H1 (cell line): ENCODE data around the gene PACSIN2. TPM values are rescaled to one million over a fixed set of nuclear protein-coding genes. Genes with fewer than 3 reads are reported as not detected.

Experiments
- ASH2L ChIP-seq: fragments of 200-600, 300-600 bp; sonication (generic); IDR thresholded peaks from one replicate; pipeline ENCODE4 v1.7.1; 2017; ENCODE audit warnings: low read length
- BCL11A ChIP-seq, 2 experiments: IDR thresholded peaks; one replicate each; pipeline ENCODE4 v1.6.1; 2011; ENCODE audit warnings: low read depth in 2 of 2, low read length in 2 of 2, mild to moderate bottlenecking in 2 of 2
- CHD2 ChIP-seq: IDR thresholded peaks from 2 replicates; pipeline ENCODE4 v1.6.1; 2012; ENCODE audit warnings: low read length, improper control_type of control experiment
- HDAC6 ChIP-seq: IDR thresholded peaks from one replicate; pipeline ENCODE4 v1.7.1; 2012; ENCODE audit warnings: low read depth, mild to moderate bottlenecking, inconsistent platforms, low read length, moderate library complexity
- PHF8 ChIP-seq: fragments of 200-600 bp; sonication (generic); conservative IDR thresholded peaks from 2 replicates; pipeline ENCODE4 v1.7.1; 2012; ENCODE audit warnings: low read depth, mild to moderate bottlenecking, inconsistent platforms, low read length, moderate library complexity
- RAD21 ChIP-seq, 2 experiments: IDR thresholded peaks in 1 of 2; conservative IDR thresholded peaks in 1 of 2; 2 replicates each; pipeline ENCODE4 v1.6.1; 2011; ENCODE audit warnings: low read depth in 2 of 2, low read length in 2 of 2, improper control_type of control experiment in 1 of 2, inconsistent platforms in 1 of 2, mild to moderate bottlenecking in 1 of 2, moderate library complexity in 1 of 2
- RBBP5 ChIP-seq: IDR thresholded peaks from 2 replicates; pipeline ENCODE4 v1.7.1; 2012; ENCODE audit warnings: low read depth, mild to moderate bottlenecking, inconsistent platforms, low read length, moderate library complexity, borderline replicate concordance
- RXRA ChIP-seq: IDR thresholded peaks from 2 replicates; pipeline ENCODE4 v1.6.1; 2011; ENCODE audit warnings: low read depth, mild to moderate bottlenecking, low read length, moderate library complexity; ENCODE audit not compliant: insufficient read depth
- SIN3A ChIP-seq, 2 experiments: IDR thresholded peaks in 1 of 2; conservative IDR thresholded peaks in 1 of 2; 2 replicates each; pipeline ENCODE4 v1.6.1; 2011 to 2012; ENCODE audit warnings: low read length in 2 of 2, improper control_type of control experiment in 1 of 2, low read depth in 1 of 2, mild to moderate bottlenecking in 1 of 2
- SIX5 ChIP-seq: IDR thresholded peaks from 2 replicates; pipeline ENCODE4 v1.6.1; 2011; ENCODE audit warnings: mild to moderate bottlenecking, low read depth, low read length
- polyA plus RNA-seq, 7 experiments: library from polyadenylated mRNA; depleted of rRNA in 3 of 7; stranded (reverse) in 5 of 7; unstranded in 2 of 7; fragments of >200 nt in 5 of 7; fragments of 200-250 nt in 2 of 7; gene quantifications; 1 replicate in 5 of 7; 2 replicates in 1 of 7; 4 replicates in 1 of 7; pipeline versions ENCODE4 v1.2.1 to v1.2.3, GENCODE V29; 2011 to 2013; ENCODE audit warnings: missing spikeins in 2 of 7, mixed read lengths in 2 of 7
- total RNA-seq: library from RNA; stranded (reverse); fragmentation: NEBNext Ultra II Directional; extraction: Animal tissue kit (Norgen Biotek cat#: 25700); gene quantifications from 2 replicates; pipeline ENCODE4 v1.2.1, GENCODE V29; 2021
- TF ChIP-seq, protein P1 (sequence below): IDR thresholded peaks from 2 replicates; pipeline ENCODE4 v1.6.1; 2012; ENCODE audit warnings: inconsistent platforms

The PACSIN2 gene
- total and polyA plus RNA-seq, 2 of the 8 experiments (the other 6 are each of a cell fraction or from before 2014, with no cell fraction given): 44.8 to 64.2 TPM

DNA sequence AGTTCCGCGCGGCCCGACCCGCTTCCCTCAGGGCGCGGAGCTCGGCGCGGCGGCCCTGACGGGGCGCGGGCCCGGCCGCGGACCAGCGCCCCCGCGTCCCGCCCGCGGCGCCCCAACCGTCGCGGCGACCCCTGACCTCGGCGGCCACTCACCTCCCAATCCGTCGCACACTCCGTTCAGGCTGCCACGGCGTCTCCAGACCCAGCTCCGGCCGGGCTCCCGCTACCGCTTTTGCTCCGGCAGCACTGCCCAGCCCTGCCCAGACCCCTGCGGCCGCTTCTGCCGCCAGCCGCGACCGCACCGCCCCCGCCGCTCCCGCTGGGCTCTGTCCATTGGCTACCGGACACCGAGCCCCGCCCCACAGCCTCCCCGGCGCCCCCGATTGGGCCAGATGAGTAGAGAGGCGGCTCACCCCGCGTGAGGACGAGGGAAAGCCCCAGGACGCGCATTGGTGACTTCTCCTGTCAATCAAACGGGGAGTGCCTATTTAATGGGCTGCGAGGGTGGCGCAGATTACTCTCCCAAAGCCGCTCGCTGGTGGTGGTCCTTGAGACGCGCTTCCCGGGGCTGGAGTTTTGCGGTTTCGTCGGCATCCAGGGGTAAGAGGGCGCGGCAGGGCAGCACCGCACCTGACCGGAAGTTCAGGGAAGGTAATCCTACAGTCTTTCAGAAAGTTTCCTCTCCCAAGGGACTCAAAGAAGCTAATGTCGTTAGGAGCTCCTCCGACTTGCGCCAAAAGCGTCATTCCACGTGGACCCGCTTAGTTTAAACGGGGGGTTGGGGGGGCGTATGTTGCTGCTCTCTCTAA is at the start of gene PACSIN2 (continued):
- TF ChIP-seq HDAC6: no peak
- TF ChIP-seq SIX5: no peak
- TF ChIP-seq RBBP5: 0 out of 2 replicates have a peak, but pooled peaks have one; percentile 35
- TF ChIP-seq BCL11A (IDR thresholded peaks at IDR 0.05; ENCODE audit: low read depth in 2 of 2, low read length in 2 of 2): no peak
- TF ChIP-seq SIN3A (conservative IDR thresholded peaks at IDR 0.05 in 1 of 2, IDR thresholded peaks at IDR 0.05 in 1 of 2; ENCODE audit: low read depth in 1 of 2, low read length in 2 of 2): peak; percentile 17 to 43; a peak in 1 of 4 replicates
- peak; percentile 33 for TF ChIP-seq ASH2L
- TF ChIP-seq RAD21 (IDR thresholded peaks at IDR 0.05 in 1 of 2, conservative IDR thresholded peaks at IDR 0.05 in 1 of 2; ENCODE audit: low read depth in 2 of 2, low read length in 2 of 2): no peak
- TF ChIP-seq CHD2: peak; percentile 90
- TF ChIP-seq RXRA: no peak
- peak; percentile 88 for TF ChIP-seq PHF8
- TF ChIP-seq, protein P1, sequence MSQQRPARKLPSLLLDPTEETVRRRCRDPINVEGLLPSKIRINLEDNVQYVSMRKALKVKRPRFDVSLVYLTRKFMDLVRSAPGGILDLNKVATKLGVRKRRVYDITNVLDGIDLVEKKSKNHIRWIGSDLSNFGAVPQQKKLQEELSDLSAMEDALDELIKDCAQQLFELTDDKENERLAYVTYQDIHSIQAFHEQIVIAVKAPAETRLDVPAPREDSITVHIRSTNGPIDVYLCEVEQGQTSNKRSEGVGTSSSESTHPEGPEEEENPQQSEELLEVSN: peak; percentile 58
